PC-9 (cell line): ENCODE data around the gene TPRG1. TPM values are rescaled to one million over a fixed set of nuclear protein-coding genes. Genes with fewer than 3 reads are reported as not detected.

Experiments used
- BruUV-seq: library from RNA; stranded (reverse); fragments of 400-500 nt; replicated peaks from 2 replicates; lab custom pipeline; 2021; lab: Mats Ljungman, UMichigan
- CTCF ChIA-PET: fragments of 300-600 bp; sonication (Branson Sonifier 250); formaldehyde crosslinking; loops from one replicate; lab custom pipeline; 2022; ENCODE audit warnings: antibody characterized with exemption; lab: Charles Lee
- POLR2A ChIA-PET: fragments of 300-600 bp; sonication (Branson Sonifier 250); formaldehyde crosslinking; loops from one replicate; lab custom pipeline; 2022; ENCODE audit warnings: antibody characterized with exemption; ENCODE audit not compliant: unreplicated experiment; lab: Charles Lee
- DNase-seq, 2 experiments: peaks; one replicate each; pipeline versions ENCODE4 v3.0.0 to v3.0.0-alpha.2; 2015 to 2022; ENCODE audit warnings: mixed read lengths in 1 of 2
- H2AFZ ChIP-seq: fragments of 200-600 bp; sonication (generic); 2 replicates; pipeline ENCODE4 v1.8.1; 2017; ENCODE audit warnings: antibody characterized with exemption
- H3F3A ChIP-seq: fragments of 200-600 bp; sonication (generic); 2 replicates; pipeline ENCODE4 v1.8.1; 2017; ENCODE audit warnings: antibody characterized with exemption, mild to moderate bottlenecking, low read depth; ENCODE audit not compliant: insufficient read depth
- H3K27ac ChIP-seq: fragments of 200-600 bp; sonication (generic); 2 replicates; pipeline ENCODE4 v1.6.1; 2016; ENCODE audit warnings: mixed run types
- H3K27me3 ChIP-seq: fragments of 200-600 bp; sonication (generic); 2 replicates; pipeline ENCODE4 v1.6.1; 2016; ENCODE audit warnings: low read depth, mixed run types; ENCODE audit not compliant: insufficient read depth
- H3K36me3 ChIP-seq: fragments of 200-600 bp; sonication (generic); 2 replicates; pipeline ENCODE4 v1.6.1; 2016; ENCODE audit warnings: low read depth, mixed run types
- H3K4me1 ChIP-seq: fragments of 200-600 bp; sonication (generic); replicated peaks from 2 replicates; pipeline ENCODE4 v1.6.1; 2016; ENCODE audit warnings: mixed run types; ENCODE audit not compliant: insufficient read depth
- H3K4me2 ChIP-seq: fragments of 200-600 bp; sonication (generic); 2 replicates; pipeline ENCODE4 v1.6.1; 2017; ENCODE audit warnings: mixed run types
- H3K4me3 ChIP-seq: fragments of 200-600 bp; sonication (generic); 2 replicates; pipeline ENCODE4 v1.6.1; 2016; ENCODE audit warnings: mixed run types
- H3K79me2 ChIP-seq: fragments of 200-600 bp; sonication (generic); 2 replicates; pipeline ENCODE4 v1.6.1; 2017; ENCODE audit warnings: low read depth, mixed run types
- H3K9me2 ChIP-seq: fragments of 200-600 bp; sonication (generic); 2 replicates; pipeline ENCODE4 v1.8.1; 2017; ENCODE audit warnings: mild to moderate bottlenecking; ENCODE audit not compliant: insufficient read depth
- H3K9me3 ChIP-seq: fragments of 200-600 bp; sonication (generic); 2 replicates; pipeline ENCODE4 v1.8.1; 2016; ENCODE audit warnings: low read depth; ENCODE audit not compliant: insufficient read depth
- H4K20me1 ChIP-seq: fragments of 200-600 bp; sonication (generic); 2 replicates; pipeline ENCODE4 v1.8.1; 2017; ENCODE audit not compliant: insufficient read depth
- CTCF ChIP-seq: fragments of 200-600 bp; sonication (generic); conservative IDR thresholded peaks from 2 replicates; pipeline ENCODE4 v1.6.1; 2017; ENCODE audit warnings: mixed run types, antibody characterized with exemption, mild to moderate bottlenecking, moderate library complexity
- EZH2 ChIP-seq: fragments of 200-600 bp; sonication (generic); IDR thresholded peaks from 2 replicates; pipeline ENCODE4 v1.8.0; 2017; ENCODE audit warnings: antibody characterized with exemption, low read depth
- intact Hi-C: fragments of 100-400 bp; cut with micrococcal nuclease; formaldehyde crosslinking; loops from one replicate; pipeline ENCODE4 v1.10.0; 2022; ENCODE audit not compliant: unreplicated experiment
- total RNA-seq: library from RNA; stranded (reverse); gene quantifications from 2 replicates; pipeline ENCODE4 v1.2.3, GENCODE V29; 2021

The TPRG1 gene
- total RNA-seq, 1 experiment from 2014 or later: 1.9 TPM

- peaks cover 53% of the 10 kb centered on the region; the same call in 1 of the 2 replicates for H3K9me3 ChIP-seq
- no peaks in the 10 kb centered on the region for H3K9me2 ChIP-seq
- ChIA-PET POLR2A (interaction anchor here (0.6 kb wide), 1 partner anchor 16 kb away, joined by 3 read pairs; no protein-coding TSS in a partner anchor), CTCF (no interaction called here)
- H3K79me2 ChIP-seq: no peaks in the 10 kb centered on the region
- TF ChIP-seq EZH2 (no peak), CTCF (no peak)
- H3K36me3 ChIP-seq: peaks cover 19% of the 10 kb centered on the region; the same call in 1 of the 2 replicates
- intact Hi-C loops: no loop called here
- no peak overlapping the region for H2AFZ ChIP-seq
- H3K27ac ChIP-seq: no peak overlapping the region
- BruUV-seq: no TSS peak
- no peak overlapping the region for H3K4me2 ChIP-seq
- peaks cover 33% of the 10 kb centered on the region for H3F3A ChIP-seq
- no peaks in the 10 kb centered on the region for H4K20me1 ChIP-seq
- no peaks in the 10 kb centered on the region for H3K27me3 ChIP-seq
- H3K4me3 ChIP-seq: no peak overlapping the region
- H3K4me1 ChIP-seq: peaks cover 44% of the 10 kb centered on the region
- DNase-seq: no peak
These were observed 128.6 kb downstream of the TPRG1 start for GRCh38 chr3:189300345-189300744.

- CTCF ChIA-PET: no interaction called here
- TF ChIP-seq EZH2 (no peak), CTCF (no peak)
- no peak overlapping the region for H2AFZ ChIP-seq
These were observed 129.7 kb downstream of the TPRG1 start for GRCh38 chr3:189301479-189301878.

GRCh38 chr3:189303584-189303983 lies 131.8 kb downstream of the TPRG1 start:
- POLR2A ChIA-PET: no interaction called here
- CTCF ChIA-PET: no interaction called here
- DNase-seq: peak in 1 of 2 experiments; percentile 87
- H4K20me1 ChIP-seq: no peaks in the 10 kb centered on the region
- no peaks in the 10 kb centered on the region for H3K79me2 ChIP-seq
- H3K9me2 ChIP-seq: no peaks in the 10 kb centered on the region
- no peaks in the 10 kb centered on the region for H3K27me3 ChIP-seq
- intact Hi-C loops: no loop called here
- H2AFZ ChIP-seq: no peak overlapping the region
- TF ChIP-seq CTCF: no peak
- TF ChIP-seq EZH2: no peak
- peak overlapping the region; percentile 70 for H3K4me2 ChIP-seq
- peaks cover 11% of the 10 kb centered on the region for H3K36me3 ChIP-seq
- peaks cover 47% of the 10 kb centered on the region for H3K4me1 ChIP-seq
- no TSS peak for BruUV-seq
- H3F3A ChIP-seq: peaks cover 38% of the 10 kb centered on the region
- peak overlapping the region; percentile 85 for H3K27ac ChIP-seq
- peaks cover 54% of the 10 kb centered on the region for H3K9me3 ChIP-seq
- no peak overlapping the region for H3K4me3 ChIP-seq

More at GRCh38 chr3:189301479-189301878, 129.7 kb downstream of the TPRG1 start:
- H3K4me1 ChIP-seq: peaks cover 56% of the 10 kb centered on the region
- H3K27me3 ChIP-seq: no peaks in the 10 kb centered on the region
- H3K36me3 ChIP-seq: peaks cover 19% of the 10 kb centered on the region; the same call in 1 of the 2 replicates
- H3K9me2 ChIP-seq: no peaks in the 10 kb centered on the region
- POLR2A ChIA-PET: no interaction called here
- H3K27ac ChIP-seq: no peak overlapping the region
- no TSS peak for BruUV-seq
- H3K79me2 ChIP-seq: no peaks in the 10 kb centered on the region
- no peak for DNase-seq
- H3K4me3 ChIP-seq: no peak overlapping the region
- no peaks in the 10 kb centered on the region for H4K20me1 ChIP-seq
- no peak overlapping the region for H3K4me2 ChIP-seq
- H3F3A ChIP-seq: peaks cover 45% of the 10 kb centered on the region
- peaks cover 57% of the 10 kb centered on the region; the same call in 1 of the 2 replicates for H3K9me3 ChIP-seq
- intact Hi-C loops: no loop called here
